Cerebellar nuclear complex (tissue), 1 donor: ENCODE measurements around the gene PEX10.

Experiments
- DNase-seq, 2 experiments: peaks; one replicate each; lab custom pipeline; 2025; lab: John Stamatoyannopoulos, UW

Gene PEX10

DNA sequence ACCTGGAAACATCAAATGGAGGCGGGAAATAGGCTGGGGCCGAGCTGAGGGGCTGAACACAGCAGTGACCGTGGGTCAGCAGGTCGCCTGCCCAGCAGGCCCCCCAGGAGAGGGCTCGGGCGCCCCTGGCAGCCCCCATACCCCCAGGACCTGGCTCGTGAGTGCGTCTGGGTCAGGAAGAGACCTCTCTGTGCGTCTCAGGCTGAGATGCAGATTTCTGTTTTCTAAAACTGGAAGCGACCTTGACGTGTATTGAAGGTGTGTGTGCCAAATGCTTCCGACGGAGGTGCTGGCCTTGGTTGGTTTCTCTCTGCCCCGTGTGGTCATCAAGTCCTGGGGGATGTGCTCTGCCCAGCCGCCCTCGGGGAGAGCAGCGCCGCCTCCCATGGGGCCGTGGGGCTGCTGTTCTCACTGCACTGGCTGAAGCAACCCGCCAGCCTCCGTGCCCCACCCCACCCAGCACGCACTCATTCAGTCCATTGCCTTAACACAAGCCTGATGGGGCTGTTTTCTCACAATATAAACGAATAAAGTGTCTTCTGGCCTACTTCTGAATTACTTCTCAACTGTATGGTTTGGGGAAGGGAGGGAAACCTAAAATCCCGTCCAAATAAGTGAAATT is 7.4 kb downstream of the PEX10 start:
- DNase-seq = no peak

DNA sequence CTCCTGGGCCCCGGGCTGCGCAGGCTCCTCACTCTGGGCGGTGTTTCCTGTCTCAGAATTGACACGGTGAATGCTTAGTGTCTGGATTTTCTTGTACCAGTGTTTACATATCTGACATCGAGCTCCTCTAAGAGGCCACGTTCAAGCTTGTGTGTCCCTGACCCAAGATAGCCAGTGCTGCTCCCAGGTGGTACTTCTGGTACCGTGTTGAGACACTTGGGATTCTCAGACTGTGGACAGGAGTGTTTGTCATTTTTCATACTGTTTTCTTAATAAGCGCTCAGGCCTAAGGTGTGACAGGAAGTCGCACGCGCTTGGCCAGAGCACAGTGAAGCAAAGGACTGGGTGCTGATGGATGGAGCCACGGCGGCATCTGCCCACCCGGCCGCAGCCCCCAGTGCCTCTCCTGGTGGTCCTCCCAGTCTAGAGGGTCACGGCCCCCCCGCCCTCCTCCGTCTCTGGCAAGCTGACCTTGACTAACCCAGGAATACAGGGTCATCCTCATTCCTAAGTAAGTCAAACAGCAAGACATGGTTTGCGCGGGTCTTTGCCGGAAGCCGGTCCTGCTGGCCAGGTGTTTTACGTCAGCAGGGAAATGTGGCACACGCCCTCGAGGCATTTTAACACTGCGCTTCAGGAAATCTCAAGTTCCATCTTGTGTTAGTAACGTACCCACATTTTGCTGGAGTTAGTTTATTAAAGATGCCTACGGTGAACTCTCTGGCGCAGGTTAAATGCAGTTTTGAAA is 8.0 kb downstream of the PEX10 start:
- no peak for DNase-seq

DNA sequence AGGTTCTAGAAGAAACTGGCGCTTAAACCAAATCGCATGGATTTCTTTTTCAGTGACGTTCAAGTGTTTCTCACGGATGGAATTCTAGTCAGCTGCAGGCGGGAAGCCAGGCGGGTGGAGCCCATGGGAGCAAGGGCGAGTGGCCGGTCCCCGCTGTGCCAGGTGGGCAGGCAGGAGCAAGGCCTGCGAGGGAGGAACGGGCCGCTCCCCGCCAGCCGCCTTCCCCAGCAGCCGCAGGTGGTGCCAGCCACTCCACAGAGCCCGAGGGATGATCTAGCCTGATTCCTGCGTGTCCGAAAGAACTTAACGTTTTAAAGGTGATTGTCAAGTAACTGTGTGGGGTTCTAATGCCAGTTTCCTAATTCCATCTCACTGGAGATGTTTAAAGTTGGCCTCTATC is 9.1 kb downstream of the PEX10 start:
- no peak for DNase-seq

DNA sequence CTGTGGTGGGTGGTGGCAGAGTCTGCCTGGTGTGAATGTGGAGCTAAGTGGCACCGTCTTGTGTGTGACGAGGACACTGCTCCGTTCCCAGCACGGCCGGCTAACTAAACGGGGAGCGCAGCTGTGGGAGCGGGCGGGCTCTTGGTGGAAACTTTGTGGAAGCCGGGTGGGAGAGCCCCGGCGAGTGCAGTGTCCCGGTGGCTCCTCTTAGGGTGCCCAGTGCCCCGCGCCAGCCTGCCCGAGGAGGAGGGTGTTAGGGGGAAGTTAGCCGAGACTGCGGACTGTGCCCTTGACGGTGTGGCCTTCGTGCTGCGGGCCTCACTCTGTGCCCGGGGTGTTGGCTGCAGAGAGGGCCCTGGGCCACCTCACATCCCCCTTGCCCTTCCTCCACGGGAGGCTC is 9.9 kb downstream of the PEX10 start:
- no peak for DNase-seq

DNA sequence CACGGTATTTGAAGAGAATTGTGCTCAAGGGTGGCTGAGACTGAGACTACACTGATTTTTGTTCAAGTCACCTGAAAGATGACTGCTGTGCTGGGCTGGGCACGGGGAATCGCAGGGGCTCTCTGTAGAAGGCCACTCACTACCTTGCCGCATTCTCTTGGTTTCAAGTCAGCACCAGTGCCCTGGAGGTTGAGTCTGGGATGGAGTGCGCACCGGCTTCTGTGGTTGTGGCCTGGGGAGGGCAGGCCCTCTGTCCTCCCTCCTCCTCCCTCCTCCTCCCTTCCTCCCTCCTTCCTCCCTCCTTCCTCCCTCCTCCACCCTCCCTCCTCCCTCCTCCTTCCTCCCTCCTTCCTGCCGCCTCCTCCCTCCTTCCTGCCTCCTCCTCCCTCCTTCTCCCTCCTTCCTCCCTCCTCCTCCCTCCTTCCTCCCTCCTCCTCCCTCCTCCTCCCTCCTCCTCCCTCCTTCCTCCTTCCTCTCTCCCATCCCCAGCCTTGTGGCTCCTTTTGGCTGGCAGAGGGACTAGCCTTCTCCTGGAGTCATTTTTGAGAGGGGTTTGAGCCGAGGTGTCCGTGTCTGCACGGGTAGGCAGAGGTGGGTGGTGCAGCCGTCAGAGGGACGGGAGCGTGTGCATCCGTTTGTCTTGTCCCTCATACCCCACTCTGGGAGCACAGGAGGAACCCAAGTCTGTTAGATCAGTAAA is 11.3 kb downstream of the PEX10 start:
- DNase-seq = no peak

DNA sequence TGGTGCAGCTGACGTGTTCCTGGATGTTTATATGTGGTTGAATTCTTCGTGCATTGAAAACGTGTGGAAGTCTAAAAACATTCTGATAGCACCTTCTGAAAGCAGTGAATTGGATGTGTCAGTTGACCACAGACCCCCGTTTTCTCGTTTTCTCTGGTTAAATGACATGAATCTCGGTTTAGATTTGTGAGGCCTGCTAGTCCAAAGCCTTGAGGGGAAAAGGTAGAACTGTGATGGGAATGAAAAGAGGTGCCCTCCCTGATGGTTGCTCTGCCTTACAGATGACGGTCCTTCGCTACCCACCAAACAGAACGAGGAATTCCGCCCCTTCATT is 11.8 kb downstream of the PEX10 start:
- no peak for DNase-seq

DNA sequence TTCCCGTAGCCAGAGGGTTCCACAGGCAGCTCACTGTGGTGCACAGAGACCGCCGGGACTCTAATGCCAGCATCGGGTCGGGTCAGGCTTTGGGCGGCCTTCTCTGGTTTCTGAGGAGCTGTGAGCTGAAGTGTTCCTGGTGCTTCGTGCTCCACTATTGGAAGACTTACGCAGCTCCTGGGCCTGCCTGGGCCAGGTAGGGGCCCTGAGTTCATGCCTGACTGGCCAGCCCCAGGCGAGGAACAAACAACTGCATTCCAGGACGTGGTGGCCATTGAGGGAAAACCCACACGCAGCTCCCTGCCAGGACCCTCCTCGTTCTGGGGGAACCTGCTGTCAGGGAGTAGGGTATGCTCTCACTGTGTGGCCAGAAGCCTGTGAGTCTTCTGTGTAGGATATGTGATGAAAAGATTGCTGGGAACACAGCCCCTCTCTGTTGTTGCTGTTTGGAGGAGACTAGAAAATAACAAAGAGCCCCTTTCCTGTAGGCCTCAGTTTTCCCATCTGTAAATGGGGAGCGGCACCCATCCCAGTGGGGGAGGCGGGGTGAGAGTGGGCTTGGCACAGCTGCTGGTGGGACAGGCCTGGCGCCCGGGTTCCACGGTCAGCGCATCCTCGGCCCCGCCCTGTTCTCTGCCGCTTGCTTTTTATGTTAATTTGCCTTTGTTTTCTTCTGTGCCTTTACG is 12.3 kb downstream of the PEX10 start:
- no peak for DNase-seq

DNA sequence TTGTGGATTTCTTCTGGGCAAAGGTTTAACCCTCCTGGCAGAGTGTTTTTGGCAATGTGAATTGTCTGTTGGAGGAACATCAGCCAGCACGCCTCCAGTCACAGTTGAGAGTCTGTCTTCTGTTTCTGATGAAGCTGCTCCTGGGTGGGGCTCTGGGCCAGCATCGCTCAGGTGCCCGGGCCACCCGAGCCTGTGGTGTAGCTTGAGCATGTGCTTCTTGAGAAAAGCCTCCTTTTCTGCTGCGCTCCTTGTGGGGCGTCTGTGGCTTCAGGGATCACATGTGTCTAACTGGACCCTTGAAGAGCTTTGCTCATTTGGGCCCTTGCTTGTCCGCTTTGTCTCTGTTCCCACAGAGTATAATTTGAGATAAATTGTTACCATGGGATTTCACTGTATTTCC is 13.5 kb downstream of the PEX10 start:
- DNase-seq = no peak

DNA sequence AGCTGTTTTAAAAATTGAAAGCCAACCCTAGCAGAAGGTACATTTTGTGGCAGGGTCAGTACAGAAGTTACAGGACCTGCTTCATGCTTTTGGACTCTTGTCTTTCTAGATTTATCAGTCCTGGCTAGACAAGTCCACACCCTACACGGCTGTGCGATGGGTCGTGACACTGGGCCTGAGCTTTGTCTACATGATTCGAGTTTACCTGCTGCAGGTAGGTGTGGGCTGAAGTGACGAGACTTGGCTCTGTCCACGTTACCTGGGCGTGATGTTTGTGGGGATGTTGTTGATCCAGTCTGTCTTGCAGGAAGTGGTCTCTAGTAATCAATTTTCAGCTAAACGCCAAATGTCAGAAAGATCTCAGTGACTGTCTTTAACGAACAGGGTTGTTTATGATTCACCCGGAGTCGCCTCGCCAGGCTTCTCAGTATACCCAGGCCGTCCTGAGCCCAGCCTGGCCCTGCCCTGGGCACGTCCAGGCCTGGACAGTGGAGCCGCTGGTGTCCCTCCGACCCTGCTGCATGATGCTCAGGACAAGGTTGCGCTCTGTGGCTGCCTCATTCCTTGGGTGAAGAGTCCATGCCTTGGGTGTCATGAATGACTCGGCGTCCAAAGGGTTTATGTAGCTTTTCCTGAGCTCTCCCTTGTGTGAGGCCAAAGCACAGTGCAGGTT is 15.2 kb downstream of the PEX10 start:
- DNase-seq = no peak

DNA sequence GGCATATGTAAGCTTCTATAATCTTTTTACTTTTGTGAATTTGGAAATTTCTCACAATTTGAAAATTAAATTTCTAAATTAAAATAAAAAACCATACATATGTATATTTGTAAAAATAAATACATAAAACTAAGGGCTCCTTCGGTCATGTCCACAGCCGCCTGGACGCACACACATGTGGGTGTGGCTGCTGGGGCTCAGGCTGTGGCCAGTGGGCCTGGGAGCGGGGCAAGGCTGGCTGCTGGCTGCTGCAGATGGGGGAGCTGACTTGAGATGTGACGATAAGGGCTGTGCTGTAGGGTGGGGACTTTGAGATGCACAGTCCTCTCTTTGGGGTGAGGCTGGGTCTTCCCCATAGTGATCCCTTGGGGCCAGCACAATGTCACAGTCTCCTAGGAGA is 15.9 kb downstream of the PEX10 start:
- DNase-seq = no peak

DNA sequence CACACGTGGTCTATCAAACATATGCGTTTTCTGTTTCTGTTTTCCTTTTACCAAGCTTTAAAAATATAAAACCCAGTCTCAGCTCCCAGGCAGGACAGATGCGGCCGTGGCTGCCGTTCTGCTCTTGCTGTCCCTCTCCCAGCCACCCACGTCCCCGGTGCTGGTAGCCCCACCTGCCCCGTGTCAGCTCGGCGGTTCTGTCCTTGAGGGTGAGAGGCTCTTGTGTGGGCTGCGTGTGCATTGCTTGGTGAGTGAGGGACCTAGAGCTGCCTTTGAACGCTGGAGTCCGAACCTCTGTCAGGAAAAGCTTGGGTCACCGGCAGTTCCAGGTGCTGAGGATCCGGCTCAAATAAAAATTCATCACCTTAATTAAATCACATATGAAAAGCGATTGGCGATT is 16.3 kb downstream of the PEX10 start:
- DNase-seq = no peak

DNA sequence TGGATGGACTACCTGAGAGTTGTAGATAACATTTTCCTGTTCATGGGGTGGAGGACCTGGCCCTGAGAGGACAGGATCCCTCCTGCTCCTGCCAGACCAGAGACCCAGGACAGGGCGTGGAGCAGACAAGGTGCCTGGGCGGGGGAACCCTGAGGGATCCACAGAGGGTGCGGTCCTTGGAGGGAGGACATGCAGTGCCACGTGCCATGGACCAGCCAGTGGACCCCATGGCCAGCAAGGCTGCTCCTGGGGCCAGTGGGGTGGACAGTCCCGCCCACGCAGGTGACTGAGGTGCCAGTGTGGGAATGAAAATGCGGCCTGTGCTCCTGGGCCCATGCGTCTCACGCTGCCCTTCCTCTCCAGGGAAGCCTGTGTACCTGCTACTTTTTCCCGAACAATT is 17.1 kb downstream of the PEX10 start:
- DNase-seq = no peak

DNA sequence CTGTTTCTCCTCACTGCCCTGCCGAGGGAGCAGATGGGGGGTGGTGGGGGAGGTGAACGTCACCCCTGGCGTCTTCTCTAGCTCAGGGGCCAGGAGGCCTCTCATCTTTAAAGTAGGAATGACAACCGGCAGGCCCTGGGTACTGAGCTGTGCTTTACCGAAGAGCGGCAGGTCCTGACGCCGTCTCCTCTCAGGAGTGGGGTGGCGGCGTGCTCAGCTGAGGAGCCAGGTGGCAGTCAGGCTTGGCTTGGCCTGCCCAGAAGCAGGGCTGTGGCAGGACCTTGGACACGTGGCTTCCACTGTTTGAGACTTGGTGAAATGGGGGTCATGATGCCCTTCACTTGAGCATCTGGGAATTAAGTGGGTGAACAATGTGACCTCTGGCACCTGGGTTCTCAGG is 17.6 kb downstream of the PEX10 start:
- no peak for DNase-seq

DNA sequence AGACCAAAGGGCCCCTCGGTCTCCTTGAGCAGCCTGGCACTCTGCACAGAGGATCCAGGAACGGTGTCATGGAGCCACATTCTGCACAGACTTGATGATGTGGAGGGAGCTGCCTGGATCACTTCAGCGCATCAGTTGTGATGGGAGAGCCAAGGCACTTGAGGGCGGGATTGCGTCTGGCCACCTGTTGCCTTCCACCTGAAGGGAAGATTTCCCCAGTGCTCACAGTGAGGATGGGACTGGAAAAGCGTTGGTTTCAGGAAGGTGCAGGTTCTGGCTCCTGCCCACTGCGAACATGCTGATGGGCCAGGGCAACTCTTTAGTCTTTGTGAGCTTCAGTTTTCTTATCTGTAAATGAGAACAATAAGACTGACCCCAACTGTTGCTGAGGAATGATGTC is 18.1 kb downstream of the PEX10 start:
- no peak for DNase-seq

DNA sequence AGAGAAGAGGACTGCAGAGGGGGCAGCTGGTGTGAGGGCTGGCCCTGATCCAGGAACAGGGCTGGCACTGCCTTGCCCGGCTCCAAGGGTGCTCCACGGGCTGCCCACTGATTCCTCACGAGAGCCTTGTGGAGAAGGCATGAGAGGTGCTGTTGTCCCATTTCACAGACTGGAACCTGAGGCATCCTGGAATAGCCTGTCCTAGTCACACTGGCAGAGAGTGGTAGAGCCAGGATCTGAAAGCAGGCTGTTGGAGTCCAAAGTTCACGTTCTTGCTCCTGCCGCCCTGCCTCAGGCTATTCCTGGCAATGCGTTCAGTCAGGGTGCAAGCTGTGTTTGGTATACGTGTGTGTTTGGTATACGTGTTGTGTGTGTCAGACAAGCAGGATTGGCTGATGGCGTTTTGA is 18.9 kb downstream of the PEX10 start:
- no peak for DNase-seq

DNA sequence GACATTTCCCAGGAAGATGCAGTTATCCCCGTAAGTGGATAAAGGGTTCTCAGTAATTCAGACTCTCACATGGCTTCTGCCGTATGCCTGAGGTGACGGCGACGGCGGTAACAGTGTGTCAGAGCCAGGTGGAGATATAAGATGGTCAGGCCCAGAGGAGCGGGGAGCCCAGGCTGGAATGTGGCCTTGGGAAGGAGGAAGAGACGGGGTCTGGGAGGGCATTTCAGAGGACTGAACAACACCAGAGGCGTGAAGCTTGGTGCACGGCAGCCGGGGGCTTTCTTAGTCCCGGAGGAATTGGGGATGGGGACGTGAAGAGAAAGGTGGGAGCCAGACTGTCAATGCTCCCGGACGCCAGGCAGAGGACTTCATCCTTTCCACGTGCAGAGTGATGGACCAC is 19.7 kb downstream of the PEX10 start:
- DNase-seq = no peak

DNA sequence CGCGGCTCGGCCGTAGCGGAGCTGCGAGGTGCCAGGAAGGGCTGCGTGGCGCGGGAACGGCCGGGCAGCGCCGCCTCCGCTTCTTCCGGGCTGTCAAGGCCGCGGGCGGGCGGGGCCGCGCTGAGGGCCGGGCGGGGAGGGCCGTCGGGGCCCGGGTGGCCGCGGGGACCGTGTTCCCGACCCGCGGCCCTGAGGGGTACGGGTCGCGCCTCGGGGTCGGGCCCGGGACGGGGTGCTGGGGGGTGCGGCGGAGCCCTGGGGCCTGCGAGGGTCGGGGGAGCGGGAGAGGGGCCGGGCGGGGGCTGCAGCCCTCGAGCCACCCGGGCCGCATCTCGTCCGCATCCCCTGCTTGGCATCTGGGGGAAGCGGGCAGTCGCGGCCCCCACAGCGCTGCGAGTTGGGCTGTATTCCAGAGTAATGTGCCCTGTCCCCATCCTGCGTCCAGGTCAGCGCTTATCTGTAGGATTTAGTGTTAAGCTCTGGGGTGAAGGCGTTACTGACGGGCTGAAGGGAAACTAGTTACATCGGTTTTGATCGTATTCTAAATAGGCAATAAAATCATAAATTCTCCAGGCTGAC is 20.3 kb downstream of the PEX10 start:
- no peak for DNase-seq

DNA sequence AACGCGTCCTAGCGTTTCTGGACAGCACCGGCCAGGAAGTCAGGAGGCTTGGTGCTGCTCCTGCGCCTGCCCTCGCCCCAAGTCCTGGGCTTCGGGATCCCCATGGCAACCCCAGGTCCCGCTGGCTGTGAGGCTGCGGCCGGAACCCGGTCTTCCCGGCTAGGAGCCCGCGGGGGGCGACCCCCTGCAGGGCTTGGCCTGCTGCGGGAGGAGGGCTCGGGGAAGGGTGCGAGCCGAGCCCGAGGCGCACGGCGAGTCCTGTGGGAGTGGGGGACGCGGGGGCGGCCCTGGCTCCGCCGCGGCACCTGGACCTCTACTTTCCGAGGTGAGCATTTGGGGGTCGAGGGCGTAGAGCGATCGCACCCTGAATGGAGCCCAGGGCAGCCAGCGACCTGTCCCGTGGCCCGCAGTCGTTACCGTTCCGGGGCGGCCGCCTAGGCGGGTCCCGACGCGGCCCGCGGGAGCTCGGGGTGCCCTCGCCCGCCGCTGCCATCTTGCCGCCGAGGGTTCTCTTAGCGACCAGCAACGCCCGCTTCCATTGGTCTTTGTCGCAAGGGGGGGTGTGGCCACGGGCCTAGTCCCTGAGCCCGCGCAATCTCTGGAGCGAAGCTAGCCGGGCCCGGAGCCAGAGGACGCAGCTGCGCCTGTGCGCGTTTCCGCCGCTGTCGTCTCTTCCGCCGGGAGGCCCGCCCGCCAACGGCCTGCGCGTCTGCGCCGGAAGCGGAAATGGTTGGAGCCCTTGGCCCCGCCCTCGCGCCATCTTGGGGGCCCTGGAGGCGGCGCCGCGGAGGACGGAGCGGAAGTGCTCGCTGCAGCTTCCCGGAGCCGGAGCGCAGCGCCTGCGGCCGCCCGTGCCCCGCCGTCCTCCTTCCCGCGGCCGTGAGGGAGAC is 21.1 kb downstream of the PEX10 start, which contains the start of the genes MORN1 and RER1:
Gene MORN1 (minus strand): TSS at position 514 of the 890 bp plus-strand sequence. CDS start 21 bp downstream, at position 493.
Gene RER1 (plus strand): TSS at position 801 of the 890 bp plus-strand sequence. CDS start 3,950 bp downstream, outside the sequence.
- peak; percentile 78 to 92 for DNase-seq

DNA sequence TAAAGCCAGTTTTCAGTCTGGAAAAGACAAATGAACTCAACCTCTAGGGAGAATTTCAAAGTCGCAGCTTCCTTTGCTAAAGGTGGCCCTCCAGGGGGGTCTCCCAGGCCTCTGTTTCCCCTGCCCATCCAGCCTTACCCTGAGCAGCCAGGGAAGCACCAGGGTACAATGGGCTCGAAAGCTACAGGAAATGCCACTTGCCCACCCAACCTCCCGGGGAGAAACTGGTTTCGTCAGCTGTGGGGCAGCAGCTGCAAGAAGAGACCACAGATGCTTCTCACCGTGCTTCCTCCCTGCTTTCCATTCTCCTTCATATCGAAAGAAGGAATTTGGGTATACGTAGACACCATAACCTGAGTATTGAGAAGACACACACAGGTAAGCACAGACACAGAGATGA is 22.7 kb downstream of the PEX10 start:
- DNase-seq = no peak
